Osteoblast (primary cell): ENCODE results near the gene MRC1. TPM values are rescaled to one million over a fixed set of nuclear protein-coding genes. Genes with fewer than 3 reads are reported as not detected.

Source experiments
- DNase-seq: peaks from one replicate; pipeline ENCODE4 v3.0.0; 2011; ENCODE audit warnings: low spot score, mixed read lengths; ENCODE audit not compliant: insufficient read length; ENCODE audit errors: missing footprints
- H2AFZ ChIP-seq: 2 replicates; pipeline ENCODE4 v1.6.0; 2011; ENCODE audit warnings: mild to moderate bottlenecking, low read length
- H3K27ac ChIP-seq: 2 replicates; pipeline ENCODE4 v1.5.1; 2011; ENCODE audit warnings: mild to moderate bottlenecking, low read depth, low read length, moderate library complexity
- H3K27me3 ChIP-seq: 2 replicates; pipeline ENCODE4 v1.6.0; 2012; ENCODE audit warnings: mild to moderate bottlenecking, control low read depth, inconsistent platforms, low read length, moderate library complexity; ENCODE audit not compliant: insufficient read depth
- H3K36me3 ChIP-seq: 2 replicates; pipeline ENCODE4 v1.5.1; 2011; ENCODE audit warnings: mild to moderate bottlenecking, low read length, control low read depth, moderate library complexity; ENCODE audit not compliant: insufficient read depth
- H3K4me1 ChIP-seq: 2 replicates; pipeline ENCODE4 v1.5.1; 2011; ENCODE audit warnings: mild to moderate bottlenecking, low read length, control low read depth, moderate library complexity; ENCODE audit not compliant: insufficient read depth
- H3K4me2 ChIP-seq: 2 replicates; pipeline ENCODE4 v1.6.0; 2011; ENCODE audit warnings: mild to moderate bottlenecking, low read length; ENCODE audit not compliant: insufficient read depth
- H3K4me3 ChIP-seq: fragments of 200-600 bp; sonication (generic); 3 replicates; pipeline ENCODE4 v1.5.1; 2012; ENCODE audit warnings: mild to moderate bottlenecking, low read length, inconsistent platforms; ENCODE audit not compliant: insufficient read depth
- H3K79me2 ChIP-seq: 2 replicates; pipeline ENCODE4 v1.6.0; 2012; ENCODE audit warnings: mild to moderate bottlenecking, low read length, control low read depth, inconsistent platforms; ENCODE audit not compliant: insufficient read depth
- H3K9me3 ChIP-seq: 2 replicates; pipeline ENCODE4 v1.5.1; 2011; ENCODE audit warnings: low read depth, low read length, control low read depth
- H4K20me1 ChIP-seq: 2 replicates; pipeline ENCODE4 v1.6.0; 2012; ENCODE audit warnings: mild to moderate bottlenecking, low read length, control low read depth; ENCODE audit not compliant: insufficient read depth
- total RNA-seq: library from RNA; depleted of rRNA; stranded (reverse); fragments of >200 nt; gene quantifications from 2 replicates; pipeline ENCODE4 v1.2.3, GENCODE V29; 2012
- TF ChIP-seq, protein P1 (sequence below): IDR thresholded peaks from 2 replicates; pipeline ENCODE4 v1.5.1; 2011; ENCODE audit warnings: mild to moderate bottlenecking, low read depth, low read length, moderate library complexity; ENCODE audit errors: extremely low read depth

MRC1 gene
- total RNA-seq, 1 donor = 0.36 TPM

DNA sequence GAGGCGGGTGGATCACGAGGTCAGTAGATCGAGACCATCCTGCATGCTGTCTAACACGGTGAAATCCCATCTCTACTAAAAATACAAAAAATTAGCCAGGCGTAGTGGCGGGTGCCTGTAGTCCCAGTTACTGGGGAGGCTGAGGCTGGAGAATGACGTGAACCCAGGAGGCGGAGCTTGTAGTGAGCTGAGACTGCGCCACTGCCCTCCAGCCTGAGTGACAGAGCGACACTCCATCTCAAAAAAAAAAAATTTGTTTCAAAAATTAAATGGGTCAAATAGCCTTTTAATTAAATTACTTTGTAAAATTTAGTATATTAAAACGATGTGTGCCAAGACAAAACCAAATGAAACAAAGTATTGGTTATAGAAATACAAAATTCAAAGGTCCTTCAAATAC, 6.8 kb upstream of the MRC1 start:
- Histone ChIP-seq H3K36me3 (no peaks in the 10 kb centered on the region), H3K27me3 (no peaks in the 10 kb centered on the region), H2AFZ (no peak overlapping the region), H3K27ac (no peak overlapping the region), H3K79me2 (no peaks in the 10 kb centered on the region), H3K9me3 (no peaks in the 10 kb centered on the region), H4K20me1 (no peaks in the 10 kb centered on the region), H3K4me3 (no peak overlapping the region), H3K4me2 (no peak overlapping the region), H3K4me1 (no peaks in the 10 kb centered on the region)
- no peak for DNase-seq
- TF ChIP-seq, protein P1, sequence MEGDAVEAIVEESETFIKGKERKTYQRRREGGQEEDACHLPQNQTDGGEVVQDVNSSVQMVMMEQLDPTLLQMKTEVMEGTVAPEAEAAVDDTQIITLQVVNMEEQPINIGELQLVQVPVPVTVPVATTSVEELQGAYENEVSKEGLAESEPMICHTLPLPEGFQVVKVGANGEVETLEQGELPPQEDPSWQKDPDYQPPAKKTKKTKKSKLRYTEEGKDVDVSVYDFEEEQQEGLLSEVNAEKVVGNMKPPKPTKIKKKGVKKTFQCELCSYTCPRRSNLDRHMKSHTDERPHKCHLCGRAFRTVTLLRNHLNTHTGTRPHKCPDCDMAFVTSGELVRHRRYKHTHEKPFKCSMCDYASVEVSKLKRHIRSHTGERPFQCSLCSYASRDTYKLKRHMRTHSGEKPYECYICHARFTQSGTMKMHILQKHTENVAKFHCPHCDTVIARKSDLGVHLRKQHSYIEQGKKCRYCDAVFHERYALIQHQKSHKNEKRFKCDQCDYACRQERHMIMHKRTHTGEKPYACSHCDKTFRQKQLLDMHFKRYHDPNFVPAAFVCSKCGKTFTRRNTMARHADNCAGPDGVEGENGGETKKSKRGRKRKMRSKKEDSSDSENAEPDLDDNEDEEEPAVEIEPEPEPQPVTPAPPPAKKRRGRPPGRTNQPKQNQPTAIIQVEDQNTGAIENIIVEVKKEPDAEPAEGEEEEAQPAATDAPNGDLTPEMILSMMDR = no peak

DNA sequence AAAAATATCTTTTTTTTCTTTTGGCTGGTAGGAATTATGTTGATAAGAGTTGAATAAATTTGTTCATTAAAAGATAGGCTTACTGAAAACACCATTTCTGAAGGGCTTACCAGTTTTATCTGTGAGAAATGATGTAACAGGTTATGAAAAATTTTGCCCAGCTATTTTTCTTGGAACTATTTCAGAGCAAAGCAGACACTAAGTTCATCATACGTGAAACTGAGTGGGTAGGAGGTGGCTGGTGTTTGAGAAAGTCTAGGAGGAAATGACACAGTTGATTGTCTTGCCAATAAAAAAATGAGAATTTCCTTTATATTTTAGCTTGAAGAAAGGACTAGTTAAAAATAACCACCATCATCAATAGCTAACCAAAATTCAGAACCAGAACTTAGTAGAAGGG, 6.2 kb upstream of the MRC1 start:
- Histone ChIP-seq H3K4me2 (no peak overlapping the region), H3K9me3 (no peaks in the 10 kb centered on the region), H2AFZ (no peak overlapping the region), H4K20me1 (no peaks in the 10 kb centered on the region), H3K27ac (no peak overlapping the region), H3K4me1 (no peaks in the 10 kb centered on the region), H3K27me3 (no peaks in the 10 kb centered on the region), H3K79me2 (no peaks in the 10 kb centered on the region), H3K36me3 (no peaks in the 10 kb centered on the region), H3K4me3 (no peak overlapping the region)
- TF ChIP-seq, protein P1 = no peak
- DNase-seq = peak; percentile 77

DNA sequence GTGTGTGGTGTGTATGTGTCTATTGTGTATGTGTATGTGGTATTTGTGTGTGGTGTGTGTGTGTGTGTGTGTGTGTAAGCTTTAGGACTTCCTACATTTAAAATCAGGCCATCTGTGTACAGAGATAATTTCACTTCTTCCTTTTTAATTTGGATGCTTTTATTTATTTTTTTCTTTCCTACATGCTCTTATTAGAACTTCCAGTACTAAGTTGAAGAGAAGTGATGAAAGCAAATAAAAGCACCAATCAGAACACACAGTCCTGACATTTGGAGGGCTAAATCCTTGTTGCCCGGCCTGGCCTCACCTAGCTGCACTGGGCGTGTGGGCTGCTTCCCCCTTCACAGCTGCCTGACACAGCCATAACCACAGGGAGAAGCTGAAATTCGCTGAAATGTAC, 3.8 kb upstream of the MRC1 start:
- no peak for DNase-seq
- Histone ChIP-seq H2AFZ (no peak overlapping the region), H3K4me3 (no peak overlapping the region), H3K27me3 (no peaks in the 10 kb centered on the region), H4K20me1 (no peaks in the 10 kb centered on the region), H3K4me1 (no peaks in the 10 kb centered on the region), H3K36me3 (no peaks in the 10 kb centered on the region), H3K79me2 (no peaks in the 10 kb centered on the region), H3K4me2 (no peak overlapping the region), H3K9me3 (no peaks in the 10 kb centered on the region), H3K27ac (no peak overlapping the region)
- TF ChIP-seq, protein P1 = no peak

DNA sequence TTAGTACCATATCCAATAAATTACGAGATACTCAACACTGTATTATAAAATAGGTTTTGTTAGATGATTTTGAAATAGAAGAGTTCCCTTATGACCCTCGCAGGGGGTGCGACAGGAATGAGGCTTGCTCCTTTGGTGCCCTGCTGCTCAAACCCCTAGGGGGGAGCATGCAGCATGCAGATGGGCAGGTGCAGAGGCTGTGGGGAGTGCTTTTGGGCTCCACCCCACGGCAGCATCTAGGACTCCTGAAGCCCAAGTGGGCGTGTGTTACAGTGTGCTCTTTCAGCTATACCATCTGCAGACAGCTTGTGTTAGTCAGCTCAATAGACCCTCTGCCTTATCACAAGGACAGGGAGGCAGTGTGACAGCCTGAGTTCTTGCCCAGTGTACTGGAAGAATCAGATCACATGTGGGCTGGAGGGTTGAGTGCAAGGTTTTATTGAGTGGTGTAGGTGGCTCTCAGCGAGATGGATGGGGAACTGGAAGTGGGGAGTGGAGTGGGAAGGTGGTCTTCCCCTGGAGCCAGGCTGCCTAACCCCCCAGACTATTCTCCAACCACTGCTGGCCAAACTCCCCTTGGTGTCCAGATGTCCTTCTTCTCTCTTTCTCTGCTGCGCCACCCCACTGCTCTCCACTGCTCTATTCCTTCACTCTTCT, 3.1 kb upstream of the MRC1 start:
- no peak for DNase-seq
- Histone ChIP-seq H3K4me1 (no peaks in the 10 kb centered on the region), H3K36me3 (no peaks in the 10 kb centered on the region), H4K20me1 (no peaks in the 10 kb centered on the region), H3K79me2 (no peaks in the 10 kb centered on the region), H3K9me3 (no peaks in the 10 kb centered on the region), H3K27ac (no peak overlapping the region), H3K4me2 (no peak overlapping the region), H3K4me3 (no peak overlapping the region), H3K27me3 (no peaks in the 10 kb centered on the region), H2AFZ (no peak overlapping the region)
- TF ChIP-seq, protein P1 = no peak
